GM21619 (cell line): Measurements from ENCODE around the gene HIF3A.
"Not testable (repeated sequence)": the region's sequence is repeated elsewhere in the genome, so short reads cannot be mapped to it uniquely, and the experiment has no call there.

Experiments
- ATAC-seq: cut with Tn5 transposase; IDR thresholded peaks from one replicate; pipeline ENCODE4 v1.9.1; 2021; ENCODE audit not compliant: unreplicated experiment

HIF3A gene

DNA sequence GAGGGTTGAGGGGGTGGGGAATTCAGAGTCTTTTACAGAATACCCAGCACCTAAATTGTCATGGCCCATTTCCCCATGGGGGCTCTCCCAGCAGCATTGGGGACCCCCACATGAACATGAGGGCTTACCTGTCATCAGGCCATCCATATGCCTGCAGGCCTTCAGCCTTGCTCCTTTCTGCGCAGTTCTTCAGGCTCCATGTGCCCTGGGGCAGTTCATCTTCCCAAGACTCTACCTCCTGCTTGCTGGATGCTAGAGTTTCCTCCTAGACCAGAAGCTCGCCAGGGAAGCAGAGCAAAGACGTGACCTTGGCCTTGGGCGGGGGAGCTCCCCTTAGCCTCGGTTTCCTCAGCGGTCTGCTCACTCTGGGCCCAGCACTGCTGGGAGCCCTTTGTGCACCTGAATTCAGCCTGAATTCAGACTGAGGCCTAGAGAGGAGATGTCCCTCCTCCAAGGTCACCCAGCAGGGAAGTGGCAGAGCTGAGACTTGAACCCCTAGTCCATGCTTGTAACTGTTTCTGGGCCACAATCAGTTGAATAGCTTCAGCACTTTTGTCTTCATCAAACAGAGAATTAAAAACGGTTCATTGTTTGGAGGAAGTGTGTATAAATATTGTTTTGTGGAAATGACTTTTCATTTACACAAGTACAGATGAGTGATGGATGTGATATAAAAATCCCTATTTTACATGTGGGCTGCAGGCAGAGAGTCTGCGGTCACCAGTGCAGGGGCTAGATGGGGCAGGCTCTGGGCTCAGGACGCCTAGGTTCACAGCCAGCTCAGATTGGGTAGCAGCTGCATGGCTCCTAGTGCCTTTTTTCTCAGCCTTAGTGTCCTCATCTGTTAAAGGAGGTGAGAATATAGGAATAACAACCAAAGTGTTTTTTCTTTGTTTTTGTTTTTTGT, 59.6 kb downstream of the HIF3A start:
- ATAC-seq: no peak

GRCh38 chr19:46357846-46358583, 61.2 kb downstream of the HIF3A start:
- no peak for ATAC-seq

DNA sequence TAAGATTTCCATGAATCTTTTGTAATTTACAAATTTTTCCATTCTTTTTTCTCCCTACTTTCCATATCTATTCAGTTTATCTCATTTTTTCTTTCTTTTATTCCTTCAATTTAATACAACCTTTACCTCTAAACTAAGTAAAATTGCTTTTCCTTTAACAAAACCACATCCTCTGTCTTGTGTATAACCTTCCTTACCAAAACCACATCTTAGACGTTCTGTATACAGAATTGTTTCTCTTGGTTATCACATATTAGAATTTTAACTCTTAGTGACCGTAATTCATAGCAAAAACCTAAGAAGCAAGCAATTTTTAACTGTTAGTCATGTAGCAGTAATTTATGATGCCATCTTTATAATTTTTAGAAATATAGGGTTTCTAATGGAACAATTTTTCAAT, 65.1 kb downstream of the HIF3A start:
- ATAC-seq: no peak

- ATAC-seq: no peak
Observed at GRCh38 chr19:46364359-46364758, 67.5 kb downstream of the HIF3A start.

DNA sequence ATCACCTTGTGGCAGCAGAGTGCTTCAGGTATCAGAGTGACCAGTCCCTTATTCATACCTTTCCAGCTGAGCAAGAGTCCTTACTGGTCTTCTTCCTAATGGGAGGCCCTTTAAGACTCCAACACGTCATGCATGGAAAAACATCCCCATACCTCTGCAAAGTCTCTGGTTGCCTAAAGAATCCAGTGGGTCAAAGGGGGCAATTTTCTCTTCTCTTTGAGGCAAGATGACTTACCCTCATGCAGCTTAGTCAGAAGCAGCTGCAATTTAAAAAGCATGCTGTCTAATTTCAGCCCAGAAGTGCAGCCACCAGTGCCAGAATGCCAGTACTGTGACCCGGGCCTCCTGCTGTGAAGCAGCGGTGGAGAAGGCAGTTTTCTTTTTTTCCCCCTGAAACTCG, 68.7 kb downstream of the HIF3A start:
- no peak for ATAC-seq

- ATAC-seq: no peak
Observed at GRCh38 chr19:46366620-46367292, 69.9 kb downstream of the HIF3A start.

- ATAC-seq: no peak
Observed at GRCh38 chr19:46367426-46367825, 70.6 kb downstream of the HIF3A start.

GRCh38 chr19:46368116-46368515, 71.3 kb downstream of the HIF3A start:
- no peak for ATAC-seq

- ATAC-seq: no peak
Observed at GRCh38 chr19:46369817-46370216, 73.0 kb downstream of the HIF3A start.

- ATAC-seq: no peak
Observed at GRCh38 chr19:46371371-46371901, 74.6 kb downstream of the HIF3A start.

- no peak for ATAC-seq
Observed at GRCh38 chr19:46372901-46373490, 76.2 kb downstream of the HIF3A start.

- ATAC-seq: no peak
Observed at GRCh38 chr19:46373491-46374359, 76.9 kb downstream of the HIF3A start.

GRCh38 chr19:46374536-46375475, 78.0 kb downstream of the HIF3A start:
- no peak for ATAC-seq

DNA sequence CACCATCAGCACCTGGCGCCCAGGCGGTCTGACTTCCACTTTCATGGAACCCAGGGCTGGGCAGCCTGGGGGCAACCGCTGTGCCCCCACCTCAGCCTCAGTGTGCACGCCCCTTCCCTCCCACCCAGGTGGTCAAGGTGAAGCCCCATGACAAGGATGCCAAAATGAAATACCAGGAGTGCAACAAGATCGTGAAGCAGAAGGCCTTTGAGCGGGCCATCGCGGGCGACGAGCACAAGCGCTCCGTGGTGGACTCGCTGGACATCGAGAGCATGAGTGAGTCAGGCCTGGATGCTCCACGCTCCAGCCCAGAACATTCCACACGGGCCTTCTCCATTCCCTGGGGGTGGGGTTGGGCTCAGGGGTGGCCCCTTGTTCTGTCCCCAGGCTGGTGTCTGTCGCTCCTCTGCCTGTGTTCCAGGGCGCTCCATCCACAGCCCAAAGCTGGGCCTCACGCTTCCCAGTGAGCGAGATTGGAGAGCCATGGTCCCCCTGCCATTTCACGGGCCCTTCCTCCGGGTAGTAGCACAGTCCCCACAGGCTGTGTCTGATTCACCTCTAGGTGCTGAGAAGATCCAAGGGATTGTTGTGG, 78.7 kb downstream of the HIF3A start:
- ATAC-seq: not testable (repeated sequence)

- no peak for ATAC-seq
Observed at GRCh38 chr19:46376241-46377153, 79.7 kb downstream of the HIF3A start.

DNA sequence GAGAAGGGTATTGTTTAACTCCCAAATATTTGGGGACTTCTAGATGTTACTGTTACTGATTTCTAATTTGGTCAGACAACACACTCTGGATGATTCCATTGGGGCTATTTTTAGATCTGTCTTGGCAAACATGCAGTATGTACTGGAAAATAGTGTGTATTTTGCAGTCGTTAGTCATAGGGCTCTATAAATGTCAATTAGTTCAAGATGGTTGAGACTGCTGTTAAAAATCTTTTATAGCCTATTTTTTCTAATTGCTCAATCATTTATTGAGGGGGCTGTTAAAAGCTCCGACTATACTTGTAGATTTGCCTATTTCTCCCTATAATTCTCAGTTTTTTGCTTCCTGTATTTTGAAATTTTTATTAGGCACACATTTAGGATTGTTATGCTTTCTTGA, 81.4 kb downstream of the HIF3A start:
- no peak for ATAC-seq

DNA sequence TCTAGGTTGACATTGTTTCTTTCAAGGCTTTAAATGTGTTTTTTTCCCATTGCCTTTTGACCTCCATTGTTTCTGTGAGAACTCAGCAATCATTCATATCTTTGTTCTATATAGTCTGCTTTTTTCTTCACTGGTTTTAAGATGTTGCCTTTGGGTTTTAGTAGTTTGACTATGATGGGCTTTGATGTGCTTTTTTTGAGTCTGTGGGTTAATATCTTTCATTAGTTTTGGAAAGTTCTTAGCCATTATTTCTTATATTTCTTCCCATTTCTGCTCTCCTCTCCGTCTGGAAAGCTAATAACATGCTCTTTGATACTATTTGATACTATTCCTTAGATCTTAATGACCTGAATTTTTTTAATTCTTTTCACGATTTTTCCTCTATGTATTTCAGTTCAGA, 83.8 kb downstream of the HIF3A start:
- no peak for ATAC-seq

GRCh38 chr19:46381346-46381745, 84.5 kb downstream of the HIF3A start:
- no peak for ATAC-seq
